GM12872 (cell line): Measurements from ENCODE around the gene CCDC34.

Source experiments
- CTCF ChIP-seq: IDR thresholded peaks from 3 replicates; pipeline ENCODE4 v1.5.1; 2011; ENCODE audit warnings: low read depth, mild to moderate bottlenecking, low read length, moderate library complexity; ENCODE audit not compliant: insufficient read depth

Gene CCDC34

DNA sequence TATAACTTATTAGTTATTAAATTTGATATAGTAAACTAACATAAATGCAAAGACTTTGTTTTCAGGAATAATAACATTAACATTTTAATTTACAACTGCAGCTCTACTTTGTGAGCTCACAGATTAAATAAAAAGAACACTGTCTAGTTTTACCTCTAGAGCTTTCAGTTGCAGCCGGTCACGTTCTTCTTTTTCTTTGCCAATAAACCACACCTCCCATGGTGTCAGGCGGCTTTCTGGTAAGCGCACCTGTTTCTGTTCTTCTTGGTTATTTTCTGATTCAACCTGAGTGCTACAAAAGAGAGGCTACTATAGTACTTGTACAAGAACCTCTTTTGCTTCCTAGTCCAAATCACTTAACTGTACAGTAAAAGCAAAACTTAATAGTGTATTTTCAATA is 5.8 kb downstream of the CCDC34 start:
- TF ChIP-seq CTCF = no peak

DNA sequence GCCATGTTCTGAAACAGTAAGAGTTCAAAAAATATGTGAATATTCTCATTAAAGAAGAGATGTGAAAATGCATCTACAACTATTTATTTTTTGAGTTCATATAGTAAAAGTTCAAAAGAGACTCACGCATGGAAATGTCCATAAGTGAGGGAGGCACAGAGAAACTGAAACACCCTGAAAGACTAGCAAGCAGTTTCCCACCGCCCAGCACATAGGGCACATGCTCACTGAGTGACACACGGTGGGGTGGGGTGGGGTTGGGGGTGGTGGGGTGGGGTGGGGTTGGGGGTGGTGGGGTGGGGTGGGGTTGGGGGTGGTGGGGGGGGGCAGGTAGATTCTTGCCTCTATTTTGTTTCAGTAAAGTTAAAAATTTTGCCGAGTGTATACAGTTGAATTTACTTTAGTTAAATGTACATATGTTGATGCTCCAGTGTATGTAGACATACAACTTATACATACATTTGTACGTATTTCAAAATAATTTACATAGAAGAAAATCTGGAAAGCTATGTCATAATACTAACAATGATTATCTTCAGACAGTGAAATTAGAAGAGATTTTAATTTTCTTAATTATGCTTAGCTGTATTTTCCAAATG is 6.3 kb downstream of the CCDC34 start:
- TF ChIP-seq CTCF = no peak

DNA sequence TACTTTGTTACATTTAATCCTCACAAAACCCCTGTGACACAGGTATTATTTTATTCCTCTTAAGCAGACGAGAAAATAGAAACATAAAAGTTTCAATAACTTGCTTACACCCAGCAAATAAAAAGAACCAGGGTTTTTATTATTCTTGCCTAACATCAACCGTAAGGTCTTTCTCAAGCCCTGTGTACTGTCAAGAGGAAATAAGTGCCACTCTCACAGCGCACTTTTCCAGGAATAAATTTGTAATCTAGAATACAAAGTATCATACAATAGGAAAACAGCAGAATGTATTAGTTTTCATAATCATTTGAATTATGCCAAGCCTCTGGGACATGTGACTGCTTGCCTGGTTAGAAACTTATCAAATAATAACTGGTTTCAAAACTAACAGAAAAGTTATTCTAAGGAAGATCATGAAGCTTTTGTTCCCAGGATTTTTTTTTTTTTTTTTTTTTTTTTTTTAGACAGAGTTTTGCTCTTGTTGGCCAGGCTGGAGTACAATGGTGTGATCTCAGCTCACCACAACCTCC is 7.4 kb downstream of the CCDC34 start:
- TF ChIP-seq CTCF = no peak

DNA sequence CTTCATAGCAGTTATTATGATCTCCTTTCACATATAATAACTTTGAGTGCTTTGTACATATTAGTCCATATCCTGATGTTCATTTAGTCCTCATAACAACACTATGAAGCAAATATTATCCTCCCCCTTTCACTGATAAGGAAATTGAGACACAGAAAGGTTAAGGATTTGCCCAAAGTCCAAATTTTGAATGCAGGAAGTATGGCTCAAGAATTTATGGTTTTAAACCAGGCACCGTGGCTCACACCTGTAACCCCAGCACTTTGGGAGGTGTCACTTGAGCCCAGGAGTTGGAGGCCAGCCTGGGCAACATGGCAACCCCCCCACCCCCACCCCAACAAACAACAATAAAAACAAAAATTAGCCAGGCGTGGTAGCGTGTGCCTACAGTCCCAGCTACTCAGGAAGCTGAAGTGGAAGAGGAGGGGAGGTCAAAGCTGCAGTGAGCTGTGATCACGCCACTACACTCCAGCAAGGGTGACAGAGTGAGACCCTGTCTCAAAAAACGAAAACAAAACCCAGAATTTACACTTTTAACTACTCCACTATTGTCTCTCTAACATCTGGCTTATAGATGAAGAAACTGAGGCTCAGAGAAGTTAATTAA is 8.6 kb downstream of the CCDC34 start:
- TF ChIP-seq CTCF = no peak

- no peak for TF ChIP-seq CTCF
Measured at GRCh38 chr11:27353593-27354358, 9.2 kb downstream of the CCDC34 start.

DNA sequence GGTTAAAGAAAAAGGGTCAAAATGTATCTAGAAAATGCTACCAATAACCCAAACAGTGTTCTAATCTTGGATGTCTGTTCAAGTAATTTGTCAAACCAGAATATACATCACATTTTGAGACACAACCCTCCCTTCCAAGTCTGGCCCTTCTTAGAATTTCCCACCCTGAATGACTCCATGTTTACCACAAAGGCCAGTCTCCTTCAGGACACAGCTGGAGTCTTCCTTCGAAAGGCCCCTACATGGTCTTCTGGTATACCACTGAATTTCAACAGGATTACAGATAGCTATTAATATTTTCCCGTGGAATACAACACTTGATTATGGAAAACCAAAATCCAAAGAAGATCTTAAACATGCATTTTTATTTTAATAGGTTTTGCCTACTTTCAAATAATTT is 10.2 kb downstream of the CCDC34 start:
- no peak for TF ChIP-seq CTCF

DNA sequence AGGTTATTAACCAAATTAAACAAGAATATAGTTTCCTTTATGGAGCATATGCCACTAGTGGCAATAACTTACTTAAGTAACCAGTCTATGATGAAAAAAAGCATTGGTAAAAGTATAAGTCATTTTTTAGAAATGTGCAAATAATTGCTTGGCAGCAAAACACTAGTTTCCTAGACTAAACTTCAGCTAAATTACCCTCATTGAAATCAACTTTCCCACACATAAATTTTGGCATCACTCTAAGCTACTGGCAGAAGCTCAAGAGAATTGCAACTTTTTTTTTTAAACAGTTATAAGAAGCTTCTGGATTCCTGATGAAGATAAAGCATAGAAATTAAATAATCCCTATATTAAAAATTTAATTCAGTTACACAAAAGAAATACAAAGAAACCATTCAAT is 12.5 kb downstream of the CCDC34 start:
- TF ChIP-seq CTCF = no peak
